Activated naive CD4-positive, alpha-beta T cell (primary cell): ENCODE data around the gene TNFRSF1B.

Experiments
- DNase-seq, 4 experiments: peaks; one replicate each; lab custom pipeline; 2025; lab: John Stamatoyannopoulos, UW

The TNFRSF1B gene

GRCh38 chr1:12194666-12195216 lies 27.9 kb downstream of the TNFRSF1B start:
- DNase-seq: no peak

- DNase-seq: no peak
These were observed 28.6 kb downstream of the TNFRSF1B start for GRCh38 chr1:12195416-12195815.

- no peak for DNase-seq
These were observed 30.1 kb downstream of the TNFRSF1B start for GRCh38 chr1:12196641-12197482.

- no peak for DNase-seq
These were observed 30.7 kb downstream of the TNFRSF1B start for GRCh38 chr1:12197483-12197880.

GRCh38 chr1:12200208-12200607 lies 33.4 kb downstream of the TNFRSF1B start:
- no peak for DNase-seq

GRCh38 chr1:12201352-12202189 lies 34.8 kb downstream of the TNFRSF1B start:
- DNase-seq: no peak

- no peak for DNase-seq
These were observed 35.4 kb downstream of the TNFRSF1B start for GRCh38 chr1:12202190-12202497.

- no peak for DNase-seq
These were observed 35.8 kb downstream of the TNFRSF1B start for GRCh38 chr1:12202577-12202976.

- DNase-seq: no peak
These were observed 36.6 kb downstream of the TNFRSF1B start for GRCh38 chr1:12203216-12204007.

- DNase-seq: no peak
These were observed 37.3 kb downstream of the TNFRSF1B start for GRCh38 chr1:12204140-12204539.

- DNase-seq: no peak
These were observed 38.2 kb downstream of the TNFRSF1B start for GRCh38 chr1:12204754-12205658.

GRCh38 chr1:12206238-12206637 lies 39.4 kb downstream of the TNFRSF1B start:
- DNase-seq: no peak

GRCh38 chr1:12206792-12207424 lies 40.1 kb downstream of the TNFRSF1B start:
- DNase-seq: no peak

GRCh38 chr1:12208271-12208670 lies 41.5 kb downstream of the TNFRSF1B start:
- no peak for DNase-seq

- peak; percentile 77 to 90 (median 82) for DNase-seq
These were observed 42.1 kb downstream of the TNFRSF1B start for GRCh38 chr1:12208764-12209494.

GRCh38 chr1:12209495-12209832 lies 42.7 kb downstream of the TNFRSF1B start:
- DNase-seq: no peak

- no peak for DNase-seq
These were observed 48.5 kb downstream of the TNFRSF1B start for GRCh38 chr1:12215118-12215961.

GRCh38 chr1:12219800-12220199 lies 53.0 kb downstream of the TNFRSF1B start:
- no peak for DNase-seq

GRCh38 chr1:12220890-12221289 lies 54.1 kb downstream of the TNFRSF1B start:
- no peak for DNase-seq
